ENCODE data around the gene MEI4.

DNA sequence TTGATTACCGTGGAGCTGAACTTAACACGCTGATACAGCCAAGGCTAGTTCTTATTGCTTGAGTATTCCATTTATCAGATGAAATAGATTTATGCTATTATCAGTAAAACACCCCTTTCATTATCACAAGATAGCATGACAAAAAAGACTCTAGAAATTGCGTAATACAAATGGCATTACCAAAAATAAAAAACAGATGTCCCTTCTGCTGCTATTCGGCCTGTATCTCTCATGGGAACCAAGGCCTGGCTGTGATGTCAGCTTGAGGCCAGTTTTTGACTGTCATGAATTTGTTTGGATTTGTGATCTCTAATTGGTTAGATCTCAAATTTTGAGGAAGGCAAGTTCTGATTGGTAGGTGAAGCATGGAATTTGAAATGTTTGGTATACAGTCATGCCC is 25.2 kb downstream of the MEI4 start:
- TF ChIP-seq POLR2AphosphoS5 (IDR thresholded peaks at IDR 0.05; ENCODE audit: insufficient read depth in 1 of 2, low read depth in 1 of 2) (no peak), POLR2A (IDR thresholded peaks at IDR 0.05) (no peak)
- TF ChIP-seq, protein P1, sequence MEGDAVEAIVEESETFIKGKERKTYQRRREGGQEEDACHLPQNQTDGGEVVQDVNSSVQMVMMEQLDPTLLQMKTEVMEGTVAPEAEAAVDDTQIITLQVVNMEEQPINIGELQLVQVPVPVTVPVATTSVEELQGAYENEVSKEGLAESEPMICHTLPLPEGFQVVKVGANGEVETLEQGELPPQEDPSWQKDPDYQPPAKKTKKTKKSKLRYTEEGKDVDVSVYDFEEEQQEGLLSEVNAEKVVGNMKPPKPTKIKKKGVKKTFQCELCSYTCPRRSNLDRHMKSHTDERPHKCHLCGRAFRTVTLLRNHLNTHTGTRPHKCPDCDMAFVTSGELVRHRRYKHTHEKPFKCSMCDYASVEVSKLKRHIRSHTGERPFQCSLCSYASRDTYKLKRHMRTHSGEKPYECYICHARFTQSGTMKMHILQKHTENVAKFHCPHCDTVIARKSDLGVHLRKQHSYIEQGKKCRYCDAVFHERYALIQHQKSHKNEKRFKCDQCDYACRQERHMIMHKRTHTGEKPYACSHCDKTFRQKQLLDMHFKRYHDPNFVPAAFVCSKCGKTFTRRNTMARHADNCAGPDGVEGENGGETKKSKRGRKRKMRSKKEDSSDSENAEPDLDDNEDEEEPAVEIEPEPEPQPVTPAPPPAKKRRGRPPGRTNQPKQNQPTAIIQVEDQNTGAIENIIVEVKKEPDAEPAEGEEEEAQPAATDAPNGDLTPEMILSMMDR (IDR thresholded peaks at IDR 0.05), result no peak
